HepG2 (cell line): ENCODE measurements around the gene ZDHHC24. TPM values are rescaled to one million over a fixed set of nuclear protein-coding genes. Genes with fewer than 3 reads are reported as not detected.

ENCODE experiments used
- CBX5 ChIP-seq: sonication (generic); formaldehyde crosslinking; IDR thresholded peaks from 2 replicates; pipeline ENCODE4 v1.4.0; 2020; ENCODE audit warnings: missing genetic modification reagents, borderline replicate concordance
- FOXK2 ChIP-seq: fragments of 450-650 bp; IDR thresholded peaks from 2 replicates; pipeline ENCODE4 v1.6.1; 2016
- GLI4 ChIP-seq: sonication (generic); formaldehyde crosslinking; IDR thresholded peaks from 2 replicates; pipeline ENCODE4 v1.5.1; 2020; ENCODE audit warnings: missing genetic modification reagents, mild to moderate bottlenecking, moderate library complexity, borderline replicate concordance
- GRHL1 ChIP-seq: sonication (generic); formaldehyde crosslinking; conservative IDR thresholded peaks from 2 replicates; pipeline ENCODE4 v1.8.0; 2022; ENCODE audit warnings: missing genetic modification reagents
- HDAC1 ChIP-seq: sonication (generic); formaldehyde crosslinking; IDR thresholded peaks from 2 replicates; pipeline ENCODE4 v1.5.1; 2020; ENCODE audit warnings: mild to moderate bottlenecking, missing genetic modification reagents
- HNF4A ChIP-seq: sonication (generic); formaldehyde crosslinking; IDR thresholded peaks from 2 replicates; pipeline ENCODE4 v1.4.0; 2020; ENCODE audit warnings: missing genetic modification reagents
- HNF4G ChIP-seq, 2 experiments: sonication (generic) in 1 of 2; formaldehyde crosslinking in 1 of 2; IDR thresholded peaks; 2 replicates each; pipeline versions ENCODE4 v1.4.0 to v1.6.1; 2011 to 2020; ENCODE audit warnings: borderline replicate concordance in 2 of 2, low read depth in 2 of 2, mild to moderate bottlenecking in 2 of 2, low read length in 1 of 2, missing genetic modification reagents in 1 of 2, moderate library complexity in 1 of 2
- HOXA3 ChIP-seq: sonication (generic); formaldehyde crosslinking; IDR thresholded peaks from 2 replicates; pipeline ENCODE4 v1.5.0; 2020; ENCODE audit warnings: missing genetic modification reagents
- IRF2 ChIP-seq: IDR thresholded peaks from 2 replicates; pipeline ENCODE4 v1.6.1; 2018; ENCODE audit warnings: missing genetic modification reagents, missing compliant biosample characterization
- MAFK ChIP-seq, 2 experiments: IDR thresholded peaks in 1 of 2; conservative IDR thresholded peaks in 1 of 2; 2 replicates each; pipeline ENCODE4 v1.6.1; 2011; ENCODE audit warnings: improper control_type of control experiment in 2 of 2, low read length in 2 of 2
- MED1 ChIP-seq: sonication (generic); formaldehyde crosslinking; IDR thresholded peaks from 2 replicates; pipeline ENCODE4 v1.4.0; 2020; ENCODE audit warnings: missing genetic modification reagents
- RORA ChIP-seq: sonication (generic); formaldehyde crosslinking; IDR thresholded peaks from 2 replicates; pipeline ENCODE4 v1.5.0; 2020; ENCODE audit warnings: mild to moderate bottlenecking, missing genetic modification reagents, moderate library complexity
- THAP11 ChIP-seq: IDR thresholded peaks from 2 replicates; pipeline ENCODE4 v1.6.1; 2016; ENCODE audit warnings: missing biosample characterization, missing genetic modification reagents
- ZBTB38 ChIP-seq: sonication (generic); formaldehyde crosslinking; IDR thresholded peaks from 2 replicates; pipeline ENCODE4 v1.5.1; 2020; ENCODE audit warnings: mild to moderate bottlenecking, missing genetic modification reagents
- ZMYM3 ChIP-seq: sonication (generic); formaldehyde crosslinking; IDR thresholded peaks from 2 replicates; pipeline ENCODE4 v1.5.1; 2020; ENCODE audit warnings: mild to moderate bottlenecking, missing genetic modification reagents
- ZMYM4 ChIP-seq: sonication (generic); formaldehyde crosslinking; IDR thresholded peaks from 2 replicates; pipeline ENCODE4 v1.8.1; 2023; ENCODE audit warnings: mild to moderate bottlenecking, missing genetic modification reagents
- ZNF101 ChIP-seq: sonication (generic); formaldehyde crosslinking; IDR thresholded peaks from 2 replicates; pipeline ENCODE4 v1.4.0; 2020; ENCODE audit warnings: mild to moderate bottlenecking, low read depth, missing genetic modification reagents, borderline replicate concordance
- ZNF281 ChIP-seq: sonication (generic); formaldehyde crosslinking; IDR thresholded peaks from 2 replicates; pipeline ENCODE4 v1.4.0; 2020; ENCODE audit warnings: missing genetic modification reagents, borderline replicate concordance
- polyA plus RNA-seq, 8 experiments: library from polyadenylated mRNA; depleted of rRNA in 3 of 8; stranded (reverse) in 7 of 8; unstranded in 1 of 8; fragments of >200 nt; fragmentation: Illumina TruSeq in 4 of 8; extraction: Trizol in 4 of 8; gene quantifications; 2 replicates each; pipeline versions ENCODE4 v1.2.1 to v1.2.3, GENCODE V29; 2011 to 2016; ENCODE audit warnings: low read depth in 4 of 8, missing spikeins in 1 of 8, mixed read lengths in 1 of 8; ENCODE audit not compliant: insufficient read depth in 1 of 8
- total RNA-seq, 5 experiments: library from RNA; depleted of rRNA; stranded (reverse); fragments of >200 nt; fragmentation: Illumina TruSeq; extraction: Trizol; gene quantifications; 2 replicates each; pipeline ENCODE4 v1.2.3, GENCODE V29; 2016; ENCODE audit warnings: low read depth in 1 of 5
- TF ChIP-seq, protein P1 (sequence below): sonication (generic); formaldehyde crosslinking; IDR thresholded peaks from 2 replicates; pipeline ENCODE4 v1.4.0; 2020; ENCODE audit warnings: missing genetic modification reagents, borderline replicate concordance
- TF ChIP-seq, protein P2 (sequence below): sonication (generic); formaldehyde crosslinking; IDR thresholded peaks from 2 replicates; pipeline ENCODE4 v1.8.1; 2023; ENCODE audit warnings: mild to moderate bottlenecking, missing genetic modification reagents

ZDHHC24 gene
- total and polyA plus RNA-seq, 2 of the 13 experiments (the other 11 are each of a cell fraction or from before 2014, with no cell fraction given), result 4.3 TPM

GRCh38 chr11:66509131-66509561 is 36.7 kb downstream of the ZDHHC24 start (continued):
- TF ChIP-seq MAFK (conservative IDR thresholded peaks at IDR 0.05 in 1 of 2, IDR thresholded peaks at IDR 0.05 in 1 of 2; ENCODE audit: low read length in 2 of 2) (peak; percentile 50 to 57; a peak in 3 of 4 replicates), HOXA3 (CRISPR knock-in tag) (peak; percentile 59; the same call in 1 of the 2 replicates), GLI4 (no peak), GRHL1 (no peak), ZBTB38 (peak; percentile 48; the same call in 1 of the 2 replicates), MED1 (CRISPR knock-in tag) (peak; percentile 31; the same call in 1 of the 2 replicates), RORA (CRISPR knock-in tag) (no peak), ZMYM4 (CRISPR knock-in tag) (0 out of 2 replicates have a peak, but pooled peaks have one; percentile 35), ZNF281 (CRISPR knock-in tag) (peak; percentile 87), THAP11 (CRISPR knock-in tag) (peak; percentile 33; the same call in 1 of the 2 replicates), FOXK2 (no peak), IRF2 (no peak), HNF4A (peak; percentile 73), CBX5 (CRISPR knock-in tag) (no peak), HDAC1 (CRISPR knock-in tag) (0 out of 2 replicates have a peak, but pooled peaks have one; percentile 46), ZMYM3 (CRISPR knock-in tag) (no peak), ZNF101 (CRISPR knock-in tag) (no peak), HNF4G (IDR thresholded peaks at IDR 0.05; ENCODE audit: borderline replicate concordance, low read depth, low read length) (peak; percentile 70), HNF4G (CRISPR knock-in tag; IDR thresholded peaks at IDR 0.05; ENCODE audit: borderline replicate concordance, low read depth) (no peak)
- TF ChIP-seq, protein P1, sequence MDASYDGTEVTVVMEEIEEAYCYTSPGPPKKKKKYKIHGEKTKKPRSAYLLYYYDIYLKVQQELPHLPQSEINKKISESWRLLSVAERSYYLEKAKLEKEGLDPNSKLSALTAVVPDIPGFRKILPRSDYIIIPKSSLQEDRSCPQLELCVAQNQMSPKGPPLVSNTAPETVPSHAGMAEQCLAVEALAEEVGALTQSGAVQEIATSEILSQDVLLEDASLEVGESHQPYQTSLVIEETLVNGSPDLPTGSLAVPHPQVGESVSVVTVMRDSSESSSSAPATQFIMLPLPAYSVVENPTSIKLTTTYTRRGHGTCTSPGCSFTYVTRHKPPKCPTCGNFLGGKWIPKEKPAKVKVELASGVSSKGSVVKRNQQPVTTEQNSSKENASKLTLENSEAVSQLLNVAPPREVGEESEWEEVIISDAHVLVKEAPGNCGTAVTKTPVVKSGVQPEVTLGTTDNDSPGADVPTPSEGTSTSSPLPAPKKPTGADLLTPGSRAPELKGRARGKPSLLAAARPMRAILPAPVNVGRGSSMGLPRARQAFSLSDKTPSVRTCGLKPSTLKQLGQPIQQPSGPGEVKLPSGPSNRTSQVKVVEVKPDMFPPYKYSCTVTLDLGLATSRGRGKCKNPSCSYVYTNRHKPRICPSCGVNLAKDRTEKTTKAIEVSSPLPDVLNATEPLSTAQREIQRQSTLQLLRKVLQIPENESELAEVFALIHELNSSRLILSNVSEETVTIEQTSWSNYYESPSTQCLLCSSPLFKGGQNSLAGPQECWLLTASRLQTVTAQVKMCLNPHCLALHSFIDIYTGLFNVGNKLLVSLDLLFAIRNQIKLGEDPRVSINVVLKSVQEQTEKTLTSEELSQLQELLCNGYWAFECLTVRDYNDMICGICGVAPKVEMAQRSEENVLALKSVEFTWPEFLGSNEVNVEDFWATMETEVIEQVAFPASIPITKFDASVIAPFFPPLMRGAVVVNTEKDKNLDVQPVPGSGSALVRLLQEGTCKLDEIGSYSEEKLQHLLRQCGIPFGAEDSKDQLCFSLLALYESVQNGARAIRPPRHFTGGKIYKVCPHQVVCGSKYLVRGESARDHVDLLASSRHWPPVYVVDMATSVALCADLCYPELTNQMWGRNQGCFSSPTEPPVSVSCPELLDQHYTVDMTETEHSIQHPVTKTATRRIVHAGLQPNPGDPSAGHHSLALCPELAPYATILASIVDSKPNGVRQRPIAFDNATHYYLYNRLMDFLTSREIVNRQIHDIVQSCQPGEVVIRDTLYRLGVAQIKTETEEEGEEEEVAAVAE (CRISPR knock-in tag), result no peak
- TF ChIP-seq, protein P2, sequence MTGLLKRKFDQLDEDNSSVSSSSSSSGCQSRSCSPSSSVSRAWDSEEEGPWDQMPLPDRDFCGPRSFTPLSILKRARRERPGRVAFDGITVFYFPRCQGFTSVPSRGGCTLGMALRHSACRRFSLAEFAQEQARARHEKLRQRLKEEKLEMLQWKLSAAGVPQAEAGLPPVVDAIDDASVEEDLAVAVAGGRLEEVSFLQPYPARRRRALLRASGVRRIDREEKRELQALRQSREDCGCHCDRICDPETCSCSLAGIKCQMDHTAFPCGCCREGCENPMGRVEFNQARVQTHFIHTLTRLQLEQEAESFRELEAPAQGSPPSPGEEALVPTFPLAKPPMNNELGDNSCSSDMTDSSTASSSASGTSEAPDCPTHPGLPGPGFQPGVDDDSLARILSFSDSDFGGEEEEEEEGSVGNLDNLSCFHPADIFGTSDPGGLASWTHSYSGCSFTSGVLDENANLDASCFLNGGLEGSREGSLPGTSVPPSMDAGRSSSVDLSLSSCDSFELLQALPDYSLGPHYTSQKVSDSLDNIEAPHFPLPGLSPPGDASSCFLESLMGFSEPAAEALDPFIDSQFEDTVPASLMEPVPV (CRISPR knock-in tag), result no peak
